HAP-1 (cell line): ENCODE data around the gene PKP3.
A peak's percentile ranks its signal among the peaks of the same experiment; 100 is the strongest.

Source experiments
- DNase-seq, 2 experiments: peaks; one replicate each; pipeline ENCODE4 v3.0.0-alpha.2; 2016 to 2020; ENCODE audit warnings: low spot score in 2 of 2
- H3K27me3 ChIP-seq: fragments of 250-450 bp; sonication (Bioruptor Pico); 2 replicates; pipeline ENCODE4 v1.5.1; 2020; ENCODE audit warnings: low read depth, mild to moderate bottlenecking, moderate library complexity
- H3K36me3 ChIP-seq: fragments of 250-450 bp; sonication (Bioruptor Pico); replicated peaks from 2 replicates; pipeline ENCODE4 v1.5.1; 2020; ENCODE audit warnings: mild to moderate bottlenecking
- H3K4me1 ChIP-seq: fragments of 250-450 bp; sonication (Bioruptor Pico); 2 replicates; pipeline ENCODE4 v1.5.1; 2020; ENCODE audit warnings: mild to moderate bottlenecking
- H3K4me3 ChIP-seq: fragments of 250-450 bp; sonication (Bioruptor Pico); 2 replicates; pipeline ENCODE4 v1.5.1; 2020; ENCODE audit warnings: mild to moderate bottlenecking, moderate library complexity
- H3K9me3 ChIP-seq: fragments of 250-450 bp; sonication (Bioruptor Pico); 2 replicates; pipeline ENCODE4 v1.5.1; 2020; ENCODE audit warnings: mild to moderate bottlenecking, moderate library complexity
- in situ Hi-C: fragments of 300-500 bp; cut with MboI; formaldehyde crosslinking; loops from 3 replicates; pipeline ENCODE4 v1.14.3; 2020; ENCODE audit warnings: low sequenced_read_pairs, inconsistent platforms, mixed read lengths

Gene PKP3

GRCh38 chr11:403021-403760 lies 9.2 kb downstream of the PKP3 start:
- H3K27me3 ChIP-seq: no peaks in the 10 kb centered on the region
- no peaks in the 10 kb centered on the region for H3K36me3 ChIP-seq
- no peak overlapping the region for H3K4me3 ChIP-seq
- no peaks in the 10 kb centered on the region; the same call in 1 of the 2 replicates for H3K4me1 ChIP-seq
- DNase-seq: no peak
- in situ Hi-C loops: no loop called here
- H3K9me3 ChIP-seq: no peaks in the 10 kb centered on the region

GRCh38 chr11:403761-404431 lies 9.9 kb downstream of the PKP3 start:
- Histone ChIP-seq H3K9me3 (no peaks in the 10 kb centered on the region), H3K36me3 (no peaks in the 10 kb centered on the region), H3K4me3 (no peak overlapping the region), H3K27me3 (no peaks in the 10 kb centered on the region), H3K4me1 (no peaks in the 10 kb centered on the region; the same call in 1 of the 2 replicates)
- no peak for DNase-seq
- in situ Hi-C loops: no loop called here

GRCh38 chr11:404551-405264 lies 10.7 kb downstream of the PKP3 start:
- DNase-seq: no peak
- Histone ChIP-seq H3K36me3 (no peaks in the 10 kb centered on the region), H3K27me3 (no peaks in the 10 kb centered on the region), H3K4me3 (no peak overlapping the region), H3K4me1 (no peaks in the 10 kb centered on the region; the same call in 1 of the 2 replicates), H3K9me3 (no peaks in the 10 kb centered on the region)
- in situ Hi-C loops: no loop called here

GRCh38 chr11:405323-405953 lies 11.4 kb downstream of the PKP3 start:
- Histone ChIP-seq H3K4me1 (no peaks in the 10 kb centered on the region; the same call in 1 of the 2 replicates), H3K9me3 (no peaks in the 10 kb centered on the region), H3K36me3 (no peaks in the 10 kb centered on the region), H3K4me3 (no peak overlapping the region), H3K27me3 (no peaks in the 10 kb centered on the region)
- DNase-seq: no peak
- in situ Hi-C loops: no loop called here

GRCh38 chr11:405954-406795 lies 12.2 kb downstream of the PKP3 start:
- in situ Hi-C loops: no loop called here
- H3K4me3 ChIP-seq: peak overlapping the region; percentile 41
- H3K36me3 ChIP-seq: no peaks in the 10 kb centered on the region

GRCh38 chr11:406796-407650 lies 13.0 kb downstream of the PKP3 start:
- H3K4me3 ChIP-seq: peak overlapping the region; percentile 41
- H3K9me3 ChIP-seq: no peaks in the 10 kb centered on the region
- H3K36me3 ChIP-seq: no peaks in the 10 kb centered on the region
- DNase-seq: peak; percentile 79 to 92
- no peaks in the 10 kb centered on the region; the same call in 1 of the 2 replicates for H3K4me1 ChIP-seq
- in situ Hi-C loops: no loop called here
- no peaks in the 10 kb centered on the region for H3K27me3 ChIP-seq

More at GRCh38 chr11:405954-406795, 12.2 kb downstream of the PKP3 start:
- H3K27me3 ChIP-seq: no peaks in the 10 kb centered on the region
- no peaks in the 10 kb centered on the region; the same call in 1 of the 2 replicates for H3K4me1 ChIP-seq
- no peak for DNase-seq
- H3K9me3 ChIP-seq: no peaks in the 10 kb centered on the region

GRCh38 chr11:407651-408123 lies 13.7 kb downstream of the PKP3 start:
- Histone ChIP-seq H3K4me1 (no peaks in the 10 kb centered on the region; the same call in 1 of the 2 replicates), H3K4me3 (no peak overlapping the region), H3K9me3 (no peaks in the 10 kb centered on the region), H3K36me3 (no peaks in the 10 kb centered on the region), H3K27me3 (no peaks in the 10 kb centered on the region)
- no peak for DNase-seq
- in situ Hi-C loops: no loop called here

- no peaks in the 10 kb centered on the region; the same call in 1 of the 2 replicates for H3K4me1 ChIP-seq
- H3K4me3 ChIP-seq: no peak overlapping the region
- no peak for DNase-seq
- no peaks in the 10 kb centered on the region for H3K36me3 ChIP-seq
- no peaks in the 10 kb centered on the region for H3K9me3 ChIP-seq
- in situ Hi-C loops: no loop called here
- H3K27me3 ChIP-seq: no peaks in the 10 kb centered on the region; the same call in 1 of the 2 replicates
Observed at GRCh38 chr11:408154-409007, 14.4 kb downstream of the PKP3 start.

GRCh38 chr11:409008-409599 lies 15.1 kb downstream of the PKP3 start:
- H3K36me3 ChIP-seq: no peaks in the 10 kb centered on the region
- H3K9me3 ChIP-seq: no peaks in the 10 kb centered on the region
- in situ Hi-C loops: no loop called here
- H3K4me3 ChIP-seq: no peak overlapping the region
- no peaks in the 10 kb centered on the region; the same call in 1 of the 2 replicates for H3K4me1 ChIP-seq
- no peak for DNase-seq
- H3K27me3 ChIP-seq: no peaks in the 10 kb centered on the region; the same call in 1 of the 2 replicates

GRCh38 chr11:409600-410483 lies 15.8 kb downstream of the PKP3 start:
- H3K4me1 ChIP-seq: no peaks in the 10 kb centered on the region; the same call in 1 of the 2 replicates
- H3K36me3 ChIP-seq: no peaks in the 10 kb centered on the region
- H3K27me3 ChIP-seq: no peaks in the 10 kb centered on the region; the same call in 1 of the 2 replicates
- no peaks in the 10 kb centered on the region for H3K9me3 ChIP-seq
- no peak overlapping the region for H3K4me3 ChIP-seq
- no peak for DNase-seq
- in situ Hi-C loops: no loop called here
